ENCODE measurements around the gene ASTN2. TPM values are rescaled to one million over a fixed set of nuclear protein-coding genes. Genes with fewer than 3 reads are reported as not detected.

Gene ASTN2
- total and polyA plus RNA-seq, 2 experiments from 2014 or later, result 5.8 to 7.5 TPM

DNA sequence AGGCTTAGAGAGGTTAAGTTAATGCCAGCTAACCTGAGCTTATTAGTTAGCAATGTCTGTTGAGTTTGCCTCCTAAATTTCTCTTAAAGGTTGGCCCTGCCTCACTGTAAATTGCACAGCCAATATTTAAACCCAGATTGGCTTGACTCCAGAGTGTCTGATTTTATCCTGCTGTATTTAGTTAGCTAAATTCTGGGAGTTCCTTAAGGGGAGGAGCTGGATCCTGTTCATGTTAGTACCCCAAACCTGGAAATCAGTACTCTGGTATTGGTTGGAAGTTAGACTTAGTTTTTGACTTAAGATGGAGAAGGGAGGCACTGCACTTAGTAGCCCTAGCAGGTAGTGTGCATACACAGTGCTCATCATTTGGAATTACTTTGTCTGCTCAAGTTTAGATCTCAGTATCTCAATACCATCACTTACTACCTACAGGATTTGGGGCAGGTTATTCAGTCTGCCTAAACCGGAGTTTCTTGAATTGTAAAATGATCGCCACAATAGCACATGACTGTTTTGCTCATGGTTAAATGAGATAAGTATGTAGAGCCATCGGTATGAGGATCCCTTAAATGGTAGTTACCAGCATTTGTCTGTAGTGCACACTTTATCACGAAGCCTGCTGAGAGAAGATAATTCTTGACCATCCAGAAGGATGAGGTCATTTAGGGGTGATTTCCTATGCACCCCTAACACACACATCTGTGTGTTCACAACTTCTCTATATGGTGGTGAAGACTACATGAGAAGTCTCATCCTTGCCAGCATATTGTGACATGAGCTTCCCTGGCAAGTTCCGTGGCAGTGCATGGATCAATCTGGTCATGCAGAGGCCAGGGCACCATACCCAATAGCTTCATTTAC, 992.5 kb downstream of the ASTN2 start:
- Histone ChIP-seq H2AFZ (no peak overlapping the region), H3K9me3 (ENCODE audit: low read depth) (no peaks in the 10 kb centered on the region), H3K4me3 (no peak overlapping the region), H3K4me1 (ENCODE audit: insufficient read depth) (peaks cover 5% of the 10 kb centered on the region; the same call in 1 of the 2 replicates), H3K79me2 (ENCODE audit: insufficient read depth) (no peaks in the 10 kb centered on the region), H3K36me3 (ENCODE audit: low read depth) (no peaks in the 10 kb centered on the region), H4K20me1 (ENCODE audit: insufficient read depth) (no peaks in the 10 kb centered on the region), H3F3A (ENCODE audit: insufficient read depth) (peaks cover 11% of the 10 kb centered on the region), H3K9ac (no peak overlapping the region), H3K4me2 (ENCODE audit: unreplicated experiment) (no peak overlapping the region), H3K27me3 (replicated peaks; ENCODE audit: insufficient read depth) (no peaks in the 10 kb centered on the region), H3K9me2 (ENCODE audit: insufficient read depth) (no peaks in the 10 kb centered on the region), H3K27ac (no peak overlapping the region)
- in situ Hi-C loops (cut with MboI), result no loop called here
- 97% methylated on average over 5 of the region's 5 CpGs for WGBS, 2 experiments (ENCODE audit: low coverage in 1 of 2, low lambda C conversion rate in 2 of 2, missing lambda C conversion rate in 2 of 2)
- TF ChIP-seq EZH2 (IDR thresholded peaks at IDR 0.05; ENCODE audit: insufficient read depth, poor library complexity, severe bottlenecking), result no peak
- TF ChIP-seq EZH2phosphoT487 (IDR thresholded peaks at IDR 0.05; ENCODE audit: insufficient read depth, low read depth), result no peak
- no peak for DNase-seq

DNA sequence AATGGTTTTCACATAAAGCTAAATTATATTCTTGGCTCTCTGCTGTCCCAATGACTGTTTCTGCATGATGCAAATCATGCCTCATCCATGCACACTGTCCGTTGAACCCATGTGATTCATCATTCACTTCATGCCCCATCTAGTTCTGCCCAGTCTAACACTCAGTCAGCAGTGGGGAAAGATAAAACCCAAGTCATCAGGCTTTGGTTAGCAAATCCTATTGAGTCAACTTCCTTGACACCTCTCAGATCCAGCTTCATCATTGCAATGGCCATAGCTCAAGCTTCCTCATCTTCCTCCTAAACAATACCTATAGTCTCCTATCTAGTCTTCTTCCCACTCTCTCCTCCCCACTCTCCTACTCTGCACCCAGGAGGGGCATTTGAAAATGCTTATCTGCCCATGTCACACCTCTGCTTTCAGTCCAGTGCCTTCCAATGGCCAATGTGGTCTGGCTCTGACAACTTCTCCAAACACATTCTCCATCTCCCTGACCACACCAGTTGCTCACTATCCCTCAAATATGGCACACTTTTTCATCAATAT, 993.8 kb downstream of the ASTN2 start:
- Histone ChIP-seq H3K36me3 (ENCODE audit: low read depth) (no peaks in the 10 kb centered on the region), H4K20me1 (ENCODE audit: insufficient read depth) (no peaks in the 10 kb centered on the region), H3K27me3 (replicated peaks; ENCODE audit: insufficient read depth) (no peaks in the 10 kb centered on the region), H3K4me2 (ENCODE audit: unreplicated experiment) (no peak overlapping the region), H3K4me3 (no peak overlapping the region), H3K9me2 (ENCODE audit: insufficient read depth) (no peaks in the 10 kb centered on the region), H3F3A (ENCODE audit: insufficient read depth) (peaks cover 11% of the 10 kb centered on the region), H3K9ac (no peak overlapping the region), H3K79me2 (ENCODE audit: insufficient read depth) (no peaks in the 10 kb centered on the region), H2AFZ (no peak overlapping the region), H3K27ac (peak overlapping the region; percentile 10; the same call in 1 of the 2 replicates), H3K4me1 (ENCODE audit: insufficient read depth) (peaks cover 5% of the 10 kb centered on the region; the same call in 1 of the 2 replicates), H3K9me3 (ENCODE audit: low read depth) (no peaks in the 10 kb centered on the region)
- WGBS, 2 experiments (ENCODE audit: low coverage in 1 of 2, low lambda C conversion rate in 2 of 2, missing lambda C conversion rate in 2 of 2), result 4 to 9% methylated on average over 1 of the region's 1 CpG
- in situ Hi-C loops (cut with MboI), result no loop called here
- DNase-seq, result peak; percentile 89
- TF ChIP-seq EZH2phosphoT487 (IDR thresholded peaks at IDR 0.05; ENCODE audit: insufficient read depth, low read depth), result no peak
- TF ChIP-seq EZH2 (IDR thresholded peaks at IDR 0.05; ENCODE audit: insufficient read depth, poor library complexity, severe bottlenecking), result no peak

DNA sequence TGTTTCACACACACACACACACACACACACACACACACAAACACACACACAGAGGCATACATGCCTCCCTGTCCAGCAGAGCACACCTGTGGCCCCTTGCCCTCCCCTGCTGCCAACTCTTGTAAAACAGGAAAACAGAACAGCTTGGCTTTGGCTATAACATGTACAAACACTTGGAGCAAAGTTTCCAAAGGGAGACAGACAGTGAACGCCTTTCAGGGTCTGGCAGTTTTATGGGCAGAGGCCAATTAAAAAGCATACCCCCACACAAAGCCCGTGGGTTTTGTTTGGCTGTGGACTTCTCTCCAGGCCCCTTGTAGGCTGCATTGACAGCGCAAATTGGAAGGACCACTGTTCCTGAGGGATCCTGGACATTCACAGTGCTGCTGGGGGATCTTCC, 995.7 kb downstream of the ASTN2 start:
- H4K20me1 ChIP-seq (ENCODE audit: insufficient read depth), result no peaks in the 10 kb centered on the region
- H3K4me2 ChIP-seq (ENCODE audit: unreplicated experiment), result no peak overlapping the region
- H3K79me2 ChIP-seq (ENCODE audit: insufficient read depth), result no peaks in the 10 kb centered on the region
- no peak overlapping the region for H3K4me3 ChIP-seq
- peaks cover 11% of the 10 kb centered on the region for H3F3A ChIP-seq (ENCODE audit: insufficient read depth)
- no peak overlapping the region for H3K27ac ChIP-seq
- WGBS, 2 experiments (ENCODE audit: low coverage in 1 of 2, low lambda C conversion rate in 2 of 2, missing lambda C conversion rate in 2 of 2), result 69 to 70% methylated on average over 3 of the region's 3 CpGs
- TF ChIP-seq EZH2phosphoT487 (IDR thresholded peaks at IDR 0.05; ENCODE audit: insufficient read depth, low read depth) (no peak), EZH2 (IDR thresholded peaks at IDR 0.05; ENCODE audit: insufficient read depth, poor library complexity, severe bottlenecking) (no peak)
- no peaks in the 10 kb centered on the region for H3K36me3 ChIP-seq (ENCODE audit: low read depth)
- no peaks in the 10 kb centered on the region for H3K9me2 ChIP-seq (ENCODE audit: insufficient read depth)
- H3K9ac ChIP-seq, result no peak overlapping the region
- H3K4me1 ChIP-seq (ENCODE audit: insufficient read depth), result peaks cover 5% of the 10 kb centered on the region; the same call in 1 of the 2 replicates
- no peaks in the 10 kb centered on the region for H3K27me3 ChIP-seq (replicated peaks; ENCODE audit: insufficient read depth)
- H2AFZ ChIP-seq, result no peak overlapping the region
- no peak for DNase-seq
- no peaks in the 10 kb centered on the region for H3K9me3 ChIP-seq (ENCODE audit: low read depth)
- in situ Hi-C loops (cut with MboI), result no loop called here

DNA sequence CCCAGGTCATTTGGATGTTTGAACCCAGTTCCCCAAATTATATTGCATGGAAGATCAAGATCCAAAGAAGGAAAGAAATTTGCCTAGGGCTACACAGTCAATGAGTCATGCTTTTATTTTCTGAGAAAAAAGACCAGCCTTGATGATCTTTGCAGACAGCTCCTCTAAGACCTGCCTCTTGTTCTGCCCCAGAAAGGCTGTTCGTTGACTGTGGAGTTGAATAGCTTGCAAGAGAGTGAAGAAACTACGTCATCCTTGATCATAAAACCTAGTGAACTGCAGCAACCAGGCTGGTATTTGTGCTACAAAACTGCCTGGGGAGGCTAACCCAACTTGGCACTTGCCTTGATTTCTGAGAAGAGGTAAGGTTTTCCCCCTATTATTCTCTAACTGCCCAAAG, 997.4 kb downstream of the ASTN2 start:
- TF ChIP-seq EZH2 (IDR thresholded peaks at IDR 0.05; ENCODE audit: insufficient read depth, poor library complexity, severe bottlenecking), result no peak
- TF ChIP-seq EZH2phosphoT487 (IDR thresholded peaks at IDR 0.05; ENCODE audit: insufficient read depth, low read depth), result no peak
- Histone ChIP-seq H3K27me3 (replicated peaks; ENCODE audit: insufficient read depth) (no peaks in the 10 kb centered on the region), H3F3A (ENCODE audit: insufficient read depth) (peaks cover 11% of the 10 kb centered on the region), H3K27ac (no peak overlapping the region), H3K9ac (no peak overlapping the region), H3K36me3 (ENCODE audit: low read depth) (no peaks in the 10 kb centered on the region), H3K9me3 (ENCODE audit: low read depth) (no peaks in the 10 kb centered on the region), H3K4me3 (no peak overlapping the region), H3K4me1 (ENCODE audit: insufficient read depth) (peaks cover 5% of the 10 kb centered on the region; the same call in 1 of the 2 replicates), H4K20me1 (ENCODE audit: insufficient read depth) (no peaks in the 10 kb centered on the region), H3K4me2 (ENCODE audit: unreplicated experiment) (no peak overlapping the region), H3K9me2 (ENCODE audit: insufficient read depth) (no peaks in the 10 kb centered on the region), H2AFZ (no peak overlapping the region), H3K79me2 (ENCODE audit: insufficient read depth) (no peaks in the 10 kb centered on the region)
- peak; percentile 15 for DNase-seq
- in situ Hi-C loops (cut with MboI), result no loop called here
- WGBS, 2 experiments (ENCODE audit: low coverage in 1 of 2, low lambda C conversion rate in 2 of 2, missing lambda C conversion rate in 2 of 2), result 91 to 92% methylated on average over 2 of the region's 2 CpGs

All from GM23248 (cell line).